Esophagus muscularis mucosa (tissue), 4 donors: ENCODE measurements around the gene GSTT2. TPM values are rescaled to one million over a fixed set of nuclear protein-coding genes. Genes with fewer than 3 reads are reported as not detected.

Experiments
- DNase-seq: peaks from one replicate; pipeline ENCODE4 v3.0.0-alpha.2; 2017; ENCODE audit errors: extremely low spot score
- H3K27ac ChIP-seq, 4 donors: fragments of 200-600 bp; sonication (generic); replicated peaks in 1 of 4; 1 replicate in 3 of 4; 2 replicates in 1 of 4; pipeline ENCODE4 v1.5.1; 2016 to 2019; ENCODE audit warnings: mild to moderate bottlenecking in 1 of 4
- H3K27me3 ChIP-seq, 4 donors: fragments of 200-600 bp; sonication (generic); one replicate each; pipeline versions ENCODE4 v1.5.1 to v1.6.0; 2016 to 2019
- H3K36me3 ChIP-seq, 4 donors: fragments of 200-600 bp; sonication (generic); one replicate each; pipeline ENCODE4 v1.5.1; 2016 to 2019
- H3K4me1 ChIP-seq, 4 donors: fragments of 200-600 bp; sonication (generic); one replicate each; pipeline ENCODE4 v1.5.1; 2016 to 2019
- H3K4me3 ChIP-seq, 4 donors: fragments of 200-600 bp; sonication (generic); 1 replicate in 2 of 4; 2 replicates in 2 of 4; pipeline ENCODE4 v1.5.1; 2016 to 2019; ENCODE audit warnings: mild to moderate bottlenecking in 4 of 4, moderate library complexity in 1 of 4
- H3K9me3 ChIP-seq, 4 donors: fragments of 200-600 bp; sonication (generic); 1 replicate in 3 of 4; 2 replicates in 1 of 4; pipeline ENCODE4 v1.5.1; 2016 to 2019
- CTCF ChIP-seq, 3 experiments: fragments of 200-600 bp in 2 of 3; fragments of 450-650 bp in 1 of 3; sonication (generic) in 2 of 3; IDR thresholded peaks; one replicate each; pipeline ENCODE4 v1.5.1; 2017 to 2019; ENCODE audit warnings: antibody characterized with exemption in 3 of 3, mild to moderate bottlenecking in 2 of 3, moderate library complexity in 1 of 3
- EP300 ChIP-seq: sonication (generic); formaldehyde crosslinking; IDR thresholded peaks from one replicate; pipeline ENCODE4 v1.6.1; 2017; ENCODE audit warnings: antibody characterized with exemption
- POLR2A ChIP-seq: fragments of 450-650 bp; IDR thresholded peaks from one replicate; pipeline ENCODE4 v1.6.1; 2017; ENCODE audit warnings: antibody characterized with exemption, moderate library complexity, mild to moderate bottlenecking, low read depth
- POLR2AphosphoS5 ChIP-seq, 2 donors: sonication (generic); formaldehyde crosslinking; IDR thresholded peaks; one replicate each; pipeline ENCODE4 v1.6.1; 2017; ENCODE audit warnings: antibody characterized with exemption in 2 of 2
- WGBS: methylation state at CpG from one replicate; pipeline ENCODE4 v1.1.5; 2018; 5-methylcytosine and 5-hydroxymethylcytosine counted together
- intact Hi-C: fragments of 100-400 bp; cut with DNase I; formaldehyde crosslinking; loops from one replicate; pipeline ENCODE4 v1.15.1; 2023
- total RNA-seq, 4 donors: library from RNA; depleted of rRNA; stranded (reverse); fragments of >200 nt; gene quantifications; one replicate each; pipeline versions ENCODE4 v1.1.0 to v1.2.1, GENCODE V29; 2016

Gene GSTT2
- total RNA-seq, 4 donors from 2014 or later, result 1.1 to 1.5 TPM; not detected in 2

- peaks cover 0 to 5% (median 0%) of the 10 kb centered on the region in 4 donors for H3K9me3 ChIP-seq
- DNase-seq, result no peak
- intact Hi-C loops, result no loop called here
- WGBS, result 92% methylated on average over 3 of the region's 3 CpGs
- no peaks in the 10 kb centered on the region for H3K27me3 ChIP-seq
- TF ChIP-seq POLR2AphosphoS5 (IDR thresholded peaks at IDR 0.05), result no peak
- no peak for TF ChIP-seq POLR2A
- TF ChIP-seq EP300, result no peak
- TF ChIP-seq CTCF (IDR thresholded peaks at IDR 0.05), result no peak
- no peak overlapping the region for H3K27ac ChIP-seq
- H3K4me3 ChIP-seq, result no peak overlapping the region
- peaks cover 0 to 12% (median 4%) of the 10 kb centered on the region in 4 donors for H3K36me3 ChIP-seq
- H3K4me1 ChIP-seq, result peaks cover 0 to 15% (median 4%) of the 10 kb centered on the region in 4 donors
Measured at GRCh38 chr22:24027389-24027975, 47.5 kb downstream of the GSTT2 start.

GRCh38 chr22:24027991-24028390, 48.1 kb downstream of the GSTT2 start:
- 77% methylated on average over 2 of the region's 2 CpGs for WGBS
- no peak overlapping the region for H3K4me3 ChIP-seq
- no peaks in the 10 kb centered on the region for H3K27me3 ChIP-seq
- peaks cover 0 to 5% (median 0%) of the 10 kb centered on the region in 4 donors for H3K9me3 ChIP-seq
- peaks cover 0 to 12% (median 4%) of the 10 kb centered on the region in 4 donors for H3K36me3 ChIP-seq
- peaks cover 0 to 15% (median 4%) of the 10 kb centered on the region in 4 donors for H3K4me1 ChIP-seq
- intact Hi-C loops, result no loop called here
- H3K27ac ChIP-seq, result no peak overlapping the region
- no peak for TF ChIP-seq CTCF (IDR thresholded peaks at IDR 0.05)
- TF ChIP-seq POLR2AphosphoS5 (IDR thresholded peaks at IDR 0.05), result no peak
- no peak for TF ChIP-seq EP300
- TF ChIP-seq POLR2A, result no peak
- DNase-seq, result no peak

- Histone ChIP-seq H3K27me3 (no peaks in the 10 kb centered on the region), H3K27ac (no peak overlapping the region), H3K4me1 (peaks cover 0 to 15% (median 4%) of the 10 kb centered on the region in 4 donors), H3K4me3 (no peak overlapping the region), H3K36me3 (peaks cover 0 to 12% (median 4%) of the 10 kb centered on the region in 4 donors), H3K9me3 (peaks cover 0 to 5% (median 0%) of the 10 kb centered on the region in 4 donors)
- intact Hi-C loops, result no loop called here
- no peak for TF ChIP-seq EP300
- WGBS, result 48% methylated on average over 2 of the region's 2 CpGs
- no peak for DNase-seq
Measured at GRCh38 chr22:24028533-24028932, 48.6 kb downstream of the GSTT2 start.

GRCh38 chr22:24029304-24029703, 49.4 kb downstream of the GSTT2 start:
- Histone ChIP-seq H3K27ac (no peak overlapping the region), H3K9me3 (peaks cover 0 to 4% (median 0%) of the 10 kb centered on the region in 4 donors), H3K36me3 (peaks cover 0 to 12% (median 4%) of the 10 kb centered on the region in 4 donors), H3K4me3 (no peak overlapping the region), H3K4me1 (peaks cover 0 to 15% (median 4%) of the 10 kb centered on the region in 4 donors), H3K27me3 (no peaks in the 10 kb centered on the region)
- intact Hi-C loops, result no loop called here
- no peak for DNase-seq
- WGBS, result 93% methylated on average over 3 of the region's 3 CpGs
- no peak for TF ChIP-seq POLR2AphosphoS5 (IDR thresholded peaks at IDR 0.05)
- no peak for TF ChIP-seq CTCF (IDR thresholded peaks at IDR 0.05)
- TF ChIP-seq POLR2A, result no peak
- TF ChIP-seq EP300, result no peak

GRCh38 chr22:24030186-24030702, 50.3 kb downstream of the GSTT2 start:
- intact Hi-C loops, result no loop called here
- H3K36me3 ChIP-seq, result peaks cover 0 to 11% (median 5%) of the 10 kb centered on the region in 4 donors
- TF ChIP-seq CTCF (IDR thresholded peaks at IDR 0.05) (no peak), POLR2AphosphoS5 (IDR thresholded peaks at IDR 0.05) (no peak), POLR2A (no peak), EP300 (no peak)
- no peak for DNase-seq
- H3K27ac ChIP-seq, result no peak overlapping the region
- no peak overlapping the region for H3K4me3 ChIP-seq
- no peaks in the 10 kb centered on the region for H3K27me3 ChIP-seq
- H3K4me1 ChIP-seq, result peaks cover 0 to 19% (median 4%) of the 10 kb centered on the region in 4 donors
- H3K9me3 ChIP-seq, result no peaks in the 10 kb centered on the region

Other genes starting within 250 kb of the GSTT2 start
- gene ZNF70, start 229.0 kb upstream of the GSTT2 start, total RNA-seq, result 1 to 10 TPM; 3.1 to 6.5 (median 5.4) TPM
- not detected for gene VPREB3, start 225.7 kb upstream of the GSTT2 start, total RNA-seq
- gene C22orf15, start 217.1 kb upstream of the GSTT2 start, total RNA-seq, result under 1 TPM in 1 of 4 donors, not detected in 3; 0.58 TPM
- gene CHCHD10, start 212.2 kb upstream of the GSTT2 start, total RNA-seq, result 10 to 100 TPM; 22.9 to 97.7 (median 44.6) TPM
- 1 to 10 TPM; 2.8 to 6.5 (median 5.4) TPM for gene MMP11, start 207.3 kb upstream of the GSTT2 start, total RNA-seq
- 10 to 100 TPM; 28.8 to 55.6 (median 34.9) TPM for gene SMARCB1, start 193.2 kb upstream of the GSTT2 start, total RNA-seq
- not detected for gene DERL3, start 141.1 kb upstream of the GSTT2 start, total RNA-seq
- gene SLC2A11, start 122.3 kb upstream of the GSTT2 start, total RNA-seq, result 10 to 100 TPM; 11.6 to 17.4 (median 15.3) TPM
- 100 to 1,000 TPM; 158 to 372 (median 263) TPM for gene MIF, start 85.8 kb upstream of the GSTT2 start, total RNA-seq
- 1 to 10 TPM in 3 of 4 donors, not detected in 1; 3.4 to 9.9 (median 7.5) TPM for gene GSTT2B, start 18.9 kb upstream of the GSTT2 start, total RNA-seq
- gene DDTL, start 13.2 kb upstream of the GSTT2 start, total RNA-seq, result 1 to 10 TPM in 2 of 4 donors, under 1 TPM in 1, not detected in 1; 0.91 to 3.2 (median 2.2) TPM
- gene DDT, start 5.7 kb upstream of the GSTT2 start, total RNA-seq, result 100 to 1,000 TPM; 107 to 184 (median 153) TPM
- not detected for gene GSTT4, start 25.3 kb downstream of the GSTT2 start, total RNA-seq
- 10 to 100 TPM; 30.0 to 78.5 (median 49.2) TPM for gene CABIN1, start 31.2 kb downstream of the GSTT2 start, total RNA-seq
- 1 to 10 TPM; 3.3 to 10.0 (median 4.2) TPM for gene SUSD2, start 201.4 kb downstream of the GSTT2 start, total RNA-seq